ENCODE data around the gene CORIN. TPM values are rescaled to one million over a fixed set of nuclear protein-coding genes. Genes with fewer than 3 reads are reported as not detected.
A peak's percentile ranks its signal among the peaks of the same experiment; 100 is the strongest.

CORIN gene
- total and polyA plus RNA-seq, 2 of the 4 experiments (the other 2 are of a cell fraction): 20.3 to 24.7 TPM

GRCh38 chr4:47647544-47647943 is 190.3 kb downstream of the CORIN start:
- Histone ChIP-seq H2BK5ac (ENCODE audit: low read depth, low read length, poor library complexity, severe bottlenecking) (no peak overlapping the region), H3K9ac (ENCODE audit: low read depth, low read length) (no peak overlapping the region), H2AK9ac (replicated peaks; ENCODE audit: low read depth, low read length, poor library complexity) (no peak overlapping the region), H3K4me2 (ENCODE audit: low read depth, low read length) (no peak overlapping the region), H4K20me1 (ENCODE audit: insufficient read depth, low read length) (no peaks in the 10 kb centered on the region), H3K4ac (ENCODE audit: low read depth, low read length) (no peak overlapping the region), H3K56ac (ENCODE audit: extremely low read depth, insufficient read depth, low read length) (no peak overlapping the region), H3K14ac (replicated peaks; ENCODE audit: low read depth, low read length) (no peak overlapping the region), H4K5ac (ENCODE audit: low read depth, low read length) (no peak overlapping the region), H3K79me1 (ENCODE audit: low read depth in 1 of 2, low read length in 2 of 2) (no peaks in the 10 kb centered on the region), H3K23ac (ENCODE audit: low read depth, low read length) (no peak overlapping the region), H3K4me1 (ENCODE audit: control insufficient read depth, insufficient read depth, low read length) (peaks cover 2% of the 10 kb centered on the region; the same call in 1 of the 2 replicates), H4K91ac (ENCODE audit: insufficient read depth, low read depth, low read length) (no peak overlapping the region), H3K27ac (ENCODE audit: insufficient read depth, low read length) (no peak overlapping the region), H3K27me3 (ENCODE audit: control insufficient read depth, insufficient read depth, low read length) (peaks cover 10% of the 10 kb centered on the region), H3K4me3 (ENCODE audit: insufficient read depth, low read depth, low read length) (no peak overlapping the region), H3K9me1 (ENCODE audit: insufficient read depth, low read length) (no peaks in the 10 kb centered on the region), H2BK15ac (ENCODE audit: low read depth, low read length) (no peak overlapping the region), H3K36me3 (ENCODE audit: control insufficient read depth, insufficient read depth, low read length) (no peaks in the 10 kb centered on the region), H2AK5ac (ENCODE audit: low read depth, low read length) (no peak overlapping the region), H2BK20ac (ENCODE audit: low read depth, low read length) (no peak overlapping the region), H3K18ac (ENCODE audit: low read depth, low read length) (no peak overlapping the region), H3K9me3 (ENCODE audit: control insufficient read depth, insufficient read depth, low read length) (no peaks in the 10 kb centered on the region), H2BK120ac (ENCODE audit: low read depth, low read length) (no peak overlapping the region), H4K8ac (ENCODE audit: low read depth in 2 of 2, low read length in 2 of 2) (no peak overlapping the region), H2AFZ (replicated peaks; ENCODE audit: low read length, poor library complexity) (no peak overlapping the region)
- TF ChIP-seq RAD21 (IDR thresholded peaks at IDR 0.05; ENCODE audit: low read length): no peak
- TF ChIP-seq CEBPB (IDR thresholded peaks at IDR 0.05; ENCODE audit: low read depth, low read length): no peak
- TF ChIP-seq RFX5 (IDR thresholded peaks at IDR 0.05; ENCODE audit: low read depth, low read length): no peak
- no CpG with 5 or more reads among the region's 3 CpGs for WGBS, 2 experiments (ENCODE audit: extremely low coverage in 2 of 2, insufficient read length in 1 of 2)
- in situ Hi-C loops (cut with MboI; ENCODE audit: low sequenced_read_pairs) (no loop called here), intact Hi-C loops (cut with micrococcal nuclease) (no loop called here), dilution Hi-C loops (cut with HindIII; ENCODE audit: low sequenced_read_pairs, unreplicated experiment) (no loop called here)
- ATAC-seq (ENCODE audit: low read depth): no peak
- no TSS peak for BruUV-seq (replicated peaks)
- CTCF ChIA-PET: no interaction called here
- DNase-seq: peak; percentile 16
- POLR2A ChIA-PET (ENCODE audit: unreplicated experiment): no interaction called here
